K562 (cell line): ENCODE data around the gene SLC13A4. TPM values are rescaled to one million over a fixed set of nuclear protein-coding genes. Genes with fewer than 3 reads are reported as not detected.
A peak's percentile ranks its signal among the peaks of the same experiment; 100 is the strongest.

ENCODE experiments used
- ATAC-seq: fragments of 200-7000 bp; cut with Tn5 transposase; 3 replicates; pipeline ENCODE4 v1.9.1; 2020; ENCODE audit warnings: moderate library complexity
- BruUV-seq: library from RNA; stranded (reverse); fragments of 400-500 nt; replicated peaks from 2 replicates; lab custom pipeline; 2021; lab: Mats Ljungman, UMichigan
- CTCF ChIA-PET: fragments of 300-600 bp; formaldehyde crosslinking; extraction: SDS; loops from one replicate; lab custom pipeline; 2021; ENCODE audit warnings: low intra/inter-chr PET ratio; lab: Yijun Ruan, JAX
- POLR2A ChIA-PET: fragments of 300-600, 350-650 bp; sonication (Branson Sonifier 250); formaldehyde crosslinking; extraction: SDS; loops from one replicate; lab custom pipeline; 2021; ENCODE audit warnings: antibody characterized with exemption, inconsistent platforms; lab: Yijun Ruan, JAX
- DNase-seq, 4 experiments: peaks; one replicate each; pipeline versions ENCODE4 v3.0.0 to v3.0.0-alpha.2; 2011 to 2018; ENCODE audit warnings: low spot score in 3 of 4, mixed read lengths in 3 of 4; ENCODE audit errors: extremely low read depth in 1 of 4
- FAIRE-seq: peaks from 2 replicates; lab custom pipeline; 2011; peaks lifted over from hg19 to GRCh38; lab: Jason Lieb, UNC
- H2AFZ ChIP-seq: 2 replicates; pipeline ENCODE4 v1.6.0; 2011; ENCODE audit warnings: low read depth, low read length, control low read depth, inconsistent platforms
- H3K27ac ChIP-seq: fragments of 200-600 bp; 3 replicates; pipeline ENCODE4 v1.8.0; 2011; ENCODE audit warnings: low read depth, mild to moderate bottlenecking, control low read depth, inconsistent platforms, low read length, moderate library complexity, mixed read lengths; ENCODE audit errors: extremely low read depth
- H3K27me3 ChIP-seq, 2 experiments: fragments of 300-600 bp in 1 of 2; 2 replicates in 1 of 2; 3 replicates in 1 of 2; pipeline versions ENCODE4 v1.6.0 to v1.8.0; 2011; ENCODE audit warnings: inconsistent platforms in 2 of 2, low read length in 2 of 2, mild to moderate bottlenecking in 1 of 2, mixed read lengths in 1 of 2, moderate library complexity in 1 of 2; ENCODE audit not compliant: control insufficient read depth in 2 of 2, insufficient read depth in 2 of 2
- H3K36me3 ChIP-seq: fragments of 300-600 bp; 3 replicates; pipeline ENCODE4 v1.8.0; 2011; ENCODE audit warnings: mild to moderate bottlenecking, low read length, inconsistent platforms; ENCODE audit not compliant: control insufficient read depth, insufficient read depth
- H3K4me1 ChIP-seq, 2 experiments: fragments of 200-600 bp in 1 of 2; replicated peaks in 1 of 2; 2 replicates in 1 of 2; 3 replicates in 1 of 2; pipeline versions ENCODE4 v1.5.1 to v1.8.0; 2011; ENCODE audit warnings: inconsistent platforms in 2 of 2, low read length in 2 of 2, mild to moderate bottlenecking in 1 of 2, mixed read lengths in 1 of 2, moderate library complexity in 1 of 2; ENCODE audit not compliant: control insufficient read depth in 2 of 2, insufficient read depth in 2 of 2
- H3K4me2 ChIP-seq: 2 replicates; pipeline ENCODE4 v1.6.1; 2011; ENCODE audit warnings: low read length, control low read depth, inconsistent platforms, mixed read lengths; ENCODE audit not compliant: insufficient read depth
- H3K4me3 ChIP-seq: fragments of 200-600 bp; sonication (generic), shearing (Covaris generic); 2 replicates; pipeline ENCODE4 v1.5.1; 2016; ENCODE audit warnings: control low read depth, inconsistent platforms
- H3K79me2 ChIP-seq: fragments of 200-600 bp; 3 replicates; pipeline ENCODE4 v1.8.0; 2011; ENCODE audit warnings: low read length, inconsistent platforms; ENCODE audit not compliant: control insufficient read depth, insufficient read depth
- H3K9ac ChIP-seq, 2 experiments: 2 replicates each; pipeline versions ENCODE4 v1.6.0 to v1.6.1; 2011; ENCODE audit warnings: low read depth in 2 of 2, low read length in 2 of 2, control low read depth in 1 of 2, inconsistent platforms in 1 of 2, mild to moderate bottlenecking in 1 of 2, mixed read lengths in 1 of 2; ENCODE audit not compliant: insufficient read depth in 1 of 2
- H3K9me1 ChIP-seq: one replicate; pipeline ENCODE4 v1.6.0; 2011; ENCODE audit warnings: inconsistent platforms, mild to moderate bottlenecking, low read length, moderate library complexity; ENCODE audit not compliant: control insufficient read depth, insufficient read depth
- H3K9me3 ChIP-seq: replicated peaks from 2 replicates; pipeline ENCODE4 v1.5.1; 2011; ENCODE audit warnings: low read depth, low read length, inconsistent platforms; ENCODE audit not compliant: control insufficient read depth, insufficient read depth
- H4K20me1 ChIP-seq: replicated peaks from 2 replicates; pipeline ENCODE4 v1.6.1; 2011; ENCODE audit warnings: low read length, inconsistent platforms, mixed read lengths; ENCODE audit not compliant: control insufficient read depth, insufficient read depth
- CEBPG ChIP-seq, 3 experiments: fragments of 200-800 bp in 1 of 3; sonication (Bioruptor generic) in 1 of 3; sonication (generic) in 1 of 3; formaldehyde crosslinking in 1 of 3; IDR thresholded peaks in 2 of 3; conservative IDR thresholded peaks in 1 of 3; 2 replicates each; pipeline versions ENCODE4 v1.6.1 to v1.8.0; 2016 to 2022; ENCODE audit warnings: missing compliant biosample characterization in 2 of 3, missing genetic modification characterization in 2 of 3, mild to moderate bottlenecking in 1 of 3, missing genetic modification reagents in 1 of 3
- EP400 ChIP-seq: fragments of 450-650 bp; IDR thresholded peaks from 2 replicates; pipeline ENCODE4 v1.6.1; 2017; ENCODE audit warnings: antibody characterized with exemption, mild to moderate bottlenecking, moderate library complexity
- JUN ChIP-seq, 2 experiments: sonication (generic) in 1 of 2; formaldehyde crosslinking in 1 of 2; IDR thresholded peaks; 2 replicates each; pipeline versions ENCODE4 v1.6.1 to v1.8.0; 2012 to 2022; ENCODE audit warnings: borderline replicate concordance in 2 of 2, mild to moderate bottlenecking in 2 of 2, improper control_type of control experiment in 1 of 2, low read depth in 1 of 2, low read length in 1 of 2, missing genetic modification reagents in 1 of 2
- LEF1 ChIP-seq: fragments of 450-650 bp; IDR thresholded peaks from 2 replicates; pipeline ENCODE4 v1.6.1; 2016; ENCODE audit warnings: mild to moderate bottlenecking
- THAP12 ChIP-seq: fragments of 250-450 bp; sonication (Bioruptor Pico); IDR thresholded peaks from 2 replicates; pipeline ENCODE4 v1.9.0; 2021; ENCODE audit warnings: mild to moderate bottlenecking, inconsistent platforms
- ZBTB12 ChIP-seq: fragments of 250-450 bp; sonication (Bioruptor Pico); IDR thresholded peaks from 2 replicates; pipeline ENCODE4 v1.4.0; 2020
- ZC3H8 ChIP-seq: fragments of 450-650 bp; IDR thresholded peaks from 2 replicates; pipeline ENCODE4 v1.6.1; 2017
- ZNF407 ChIP-seq: fragments of 450-650 bp; IDR thresholded peaks from 2 replicates; pipeline ENCODE4 v1.6.1; 2016; ENCODE audit warnings: low read depth
- WGBS: fragments of 100-300 bp; shearing (Covaris generic); methylation state at CpG from one replicate; pipeline ENCODE4 v1.1.6; 2016; ENCODE audit warnings: low coverage, mixed read lengths; ENCODE audit not compliant: insufficient coverage; ENCODE audit errors: missing lambda C conversion rate; 5-methylcytosine and 5-hydroxymethylcytosine counted together
- in situ Hi-C: fragments of 300-500 bp; cut with MboI; formaldehyde crosslinking; loops from 4 replicates; pipeline ENCODE4 v1.15.0; 2018; ENCODE audit warnings: inconsistent platforms, mixed read lengths
- intact Hi-C: fragments of 100-400 bp; cut with micrococcal nuclease; formaldehyde crosslinking; loops from 2 replicates; pipeline ENCODE4 v1.14.2; 2022
- polyA plus RNA-seq, 8 experiments: library from polyadenylated mRNA; depleted of rRNA in 4 of 8; stranded (reverse) in 5 of 8; unstranded in 3 of 8; fragments of >200 nt; fragmentation: Nextera tagmentation in 2 of 8; fragmentation: Illumina TruSeq in 1 of 8; extraction: Ambion mirVana in 2 of 8; extraction: Trizol in 1 of 8; gene quantifications; 2 replicates each; pipeline versions ENCODE4 v1.2.1 to v1.2.3, GENCODE V29; 2011 to 2014; ENCODE audit warnings: inconsistent platforms in 1 of 8, missing spikeins in 1 of 8
- total RNA-seq, 7 experiments: library from RNA; depleted of rRNA in 6 of 7; stranded (reverse); fragments of >200 nt in 6 of 7; fragmentation: Illumina TruSeq in 2 of 7; extraction: Trizol in 2 of 7; gene quantifications; 2 replicates each; pipeline versions ENCODE4 v1.2.1 to v1.2.3, GENCODE V29; 2011 to 2021; ENCODE audit warnings: low replicate concordance in 1 of 7

The SLC13A4 gene
- total and polyA plus RNA-seq, 9 of the 15 experiments (the other 6 are each of a cell fraction or from before 2014, with no cell fraction given) = 0.11 to 1.0 (median 0.36) TPM

GRCh38 chr7:135771961-135772638 lies 44.1 kb upstream of the SLC13A4 start:
- ChIA-PET CTCF (no interaction called here), POLR2A (interaction anchor here (1.5 kb wide), 1 partner anchor 11 kb away, joined by 6 read pairs; no protein-coding TSS in a partner anchor)
- intact Hi-C loops = no loop called here
- BruUV-seq = no TSS peak
- H4K20me1 ChIP-seq = no peaks in the 10 kb centered on the region; the same call in 1 of the 2 replicates
- ATAC-seq = peak; percentile 73
- H2AFZ ChIP-seq = peak overlapping the region; percentile 23
- H3K4me3 ChIP-seq = no peak overlapping the region
- 15% methylated on average over 4 of the region's 4 CpGs for WGBS
- no peak for FAIRE-seq
- in situ Hi-C loops = no loop called here
- peaks cover 21 to 27% of the 10 kb centered on the region in 2 experiments; a peak in 3 of 5 replicates for H3K27me3 ChIP-seq
- peak in 1 of 4 experiments; percentile 30 for DNase-seq
- H3K4me2 ChIP-seq = no peak overlapping the region
- no peaks in the 10 kb centered on the region for H3K9me1 ChIP-seq
- no peaks in the 10 kb centered on the region for H3K79me2 ChIP-seq
- H3K9ac ChIP-seq = no peak overlapping the region
- H3K4me1 ChIP-seq = 0 out of 5 replicates have a peak, but pooled peaks cover 0 to 9% of the 10 kb centered on the region in 2 experiments
- no peaks in the 10 kb centered on the region for H3K36me3 ChIP-seq
- no peak overlapping the region for H3K27ac ChIP-seq
- no peaks in the 10 kb centered on the region for H3K9me3 ChIP-seq
- TF ChIP-seq ZBTB12 (no peak), ZNF407 (no peak), LEF1 (no peak), EP400 (peak; percentile 60), THAP12 (no peak), JUN (IDR thresholded peaks at IDR 0.05; ENCODE audit: borderline replicate concordance, low read depth, low read length) (peak; percentile 65; the same call in 1 of the 2 replicates), JUN (CRISPR knock-in tag; IDR thresholded peaks at IDR 0.05; ENCODE audit: borderline replicate concordance) (no peak), CEBPG (CRISPR knock-in tag; IDR thresholded peaks at IDR 0.05) (peak; percentile 82), CEBPG (tag; conservative IDR thresholded peaks at IDR 0.05 in 1 of 2, IDR thresholded peaks at IDR 0.05 in 1 of 2) (peak; percentile 75 to 92), ZC3H8 (no peak)
